Stimulated activated naive CD8-positive, alpha-beta T cell treated with anti-CD3 and anti-CD28 coated beads, Interleukin-15, Interleukin-2, amounts not matched to agents 100 ng/mL and 50 ng/mL, for 24 hours (primary cell): ENCODE measurements around the gene TRIM5.
"Not testable (repeated sequence)": the region's sequence is repeated elsewhere in the genome, so short reads cannot be mapped to it uniquely, and the experiment has no call there.

Source experiments
- H3K27ac Mint-ChIP-seq: one replicate; pipeline ENCODE4 v1.8.0; 2021; ENCODE audit warnings: mild to moderate bottlenecking, mixed read lengths
- H3K27me3 Mint-ChIP-seq: one replicate; pipeline ENCODE4 v1.8.0; 2021; ENCODE audit warnings: mixed read lengths
- H3K36me3 Mint-ChIP-seq: one replicate; pipeline ENCODE4 v1.8.0; 2021; ENCODE audit warnings: low read depth, mixed read lengths
- H3K4me1 Mint-ChIP-seq: one replicate; pipeline ENCODE4 v1.8.0; 2021; ENCODE audit warnings: low read depth, mixed read lengths
- H3K4me3 Mint-ChIP-seq: one replicate; pipeline ENCODE4 v1.8.0; 2021; ENCODE audit warnings: mild to moderate bottlenecking, mixed read lengths
- H3K9me3 Mint-ChIP-seq: one replicate; pipeline ENCODE4 v1.8.0; 2021; ENCODE audit warnings: mixed read lengths

The TRIM5 gene

GRCh38 chr11:5695580-5695979 is 10.7 kb upstream of the TRIM5 start:
- no peak overlapping the region for H3K4me3 Mint-ChIP-seq
- H3K4me1 Mint-ChIP-seq, result peaks cover 75% of the 10 kb centered on the region
- no peaks in the 10 kb centered on the region for H3K27me3 Mint-ChIP-seq
- H3K27ac Mint-ChIP-seq, result peak overlapping the region; percentile 83
- H3K36me3 Mint-ChIP-seq, result peaks cover 72% of the 10 kb centered on the region
- no peaks in the 10 kb centered on the region for H3K9me3 Mint-ChIP-seq

DNA sequence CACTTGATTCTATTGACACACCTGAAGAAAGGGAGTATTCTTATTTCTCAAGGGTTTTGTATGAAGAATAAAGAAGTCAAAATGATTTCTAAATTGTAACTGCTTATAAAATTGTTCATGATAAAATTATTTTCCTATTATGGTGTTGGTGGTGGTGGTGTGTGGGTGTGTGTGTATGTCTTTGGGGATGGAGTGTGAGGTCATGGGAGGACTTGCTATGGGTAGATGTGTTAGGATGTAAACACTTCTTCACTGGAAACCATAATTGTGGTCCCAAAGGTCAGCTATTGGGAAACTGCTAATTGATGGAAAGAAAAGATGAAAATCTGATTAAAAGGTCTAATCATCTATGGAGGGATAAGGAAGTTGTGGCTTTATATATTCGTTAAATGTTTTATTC is 9.8 kb upstream of the TRIM5 start:
- Mint-ChIP-seq H3K36me3 (peaks cover 64% of the 10 kb centered on the region), H3K9me3 (no peaks in the 10 kb centered on the region), H3K4me1 (peaks cover 68% of the 10 kb centered on the region), H3K4me3 (peak overlapping the region; percentile 28), H3K27ac (peak overlapping the region; percentile 83), H3K27me3 (no peaks in the 10 kb centered on the region)

GRCh38 chr11:5691964-5692361 is 7.1 kb upstream of the TRIM5 start:
- peak overlapping the region; percentile 97 for H3K4me3 Mint-ChIP-seq
- H3K9me3 Mint-ChIP-seq, result no peaks in the 10 kb centered on the region
- H3K4me1 Mint-ChIP-seq, result peaks cover 72% of the 10 kb centered on the region

GRCh38 chr11:5691238-5691963 is 6.5 kb upstream of the TRIM5 start:
- Mint-ChIP-seq H3K36me3 (peaks cover 36% of the 10 kb centered on the region), H3K4me3 (peak overlapping the region; percentile 97), H3K27ac (peak overlapping the region; percentile 98), H3K4me1 (peaks cover 67% of the 10 kb centered on the region)
- H3K27me3 Mint-ChIP-seq, H3K9me3 Mint-ChIP-seq: not testable (repeated sequence)

More at GRCh38 chr11:5691964-5692361, 7.1 kb upstream of the TRIM5 start:
- Mint-ChIP-seq H3K27me3 (no peaks in the 10 kb centered on the region), H3K27ac (peak overlapping the region; percentile 98), H3K36me3 (peaks cover 42% of the 10 kb centered on the region)

- Mint-ChIP-seq H3K9me3 (no peaks in the 10 kb centered on the region), H3K36me3 (peaks cover 30% of the 10 kb centered on the region), H3K4me3 (peak overlapping the region; percentile 97), H3K4me1 (peaks cover 64% of the 10 kb centered on the region), H3K27ac (peak overlapping the region; percentile 98), H3K27me3 (no peaks in the 10 kb centered on the region)
These were observed 5.9 kb upstream of the TRIM5 start for GRCh38 chr11:5690736-5691135.

DNA sequence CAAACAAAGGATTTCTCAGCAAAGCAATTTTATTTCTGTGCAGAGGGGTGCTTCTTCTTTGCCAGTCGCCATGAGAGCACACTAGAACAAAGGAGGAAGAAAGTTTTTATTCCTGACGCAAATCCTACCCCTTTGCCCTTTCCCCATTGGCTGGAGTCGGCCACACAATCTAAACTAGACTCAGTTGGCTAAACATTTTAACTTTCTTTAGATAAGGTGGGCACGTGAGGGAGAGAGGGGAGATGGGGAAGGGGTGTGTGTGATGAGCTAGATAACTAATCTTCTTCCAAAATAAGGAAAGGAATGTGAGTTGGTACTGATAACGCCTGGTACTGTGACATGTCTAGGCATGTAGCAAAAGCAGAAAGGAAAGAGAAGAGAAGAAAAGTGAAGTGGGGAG is 5.3 kb upstream of the TRIM5 start:
- Mint-ChIP-seq H3K27ac (peak overlapping the region; percentile 98), H3K9me3 (no peaks in the 10 kb centered on the region), H3K4me1 (peaks cover 62% of the 10 kb centered on the region), H3K27me3 (no peaks in the 10 kb centered on the region), H3K4me3 (peak overlapping the region; percentile 97), H3K36me3 (peaks cover 29% of the 10 kb centered on the region)

- Mint-ChIP-seq H3K36me3 (peaks cover 22% of the 10 kb centered on the region), H3K27me3 (no peaks in the 10 kb centered on the region), H3K27ac (peak within 1 kb of the TSS; percentile 98), H3K4me1 (peaks cover 62% of the 10 kb centered on the region), H3K9me3 (no peaks in the 10 kb centered on the region), H3K4me3 (peak within 1 kb of the TSS; percentile 97)
These were observed 4.7 kb upstream of the TRIM5 start, which contains the start of gene TRIM22 for GRCh38 chr11:5689551-5689983. Gene TRIM22 (plus strand): TSS chr11:5689790. CDS start chr11:5696233, 6,443 bp downstream.

DNA sequence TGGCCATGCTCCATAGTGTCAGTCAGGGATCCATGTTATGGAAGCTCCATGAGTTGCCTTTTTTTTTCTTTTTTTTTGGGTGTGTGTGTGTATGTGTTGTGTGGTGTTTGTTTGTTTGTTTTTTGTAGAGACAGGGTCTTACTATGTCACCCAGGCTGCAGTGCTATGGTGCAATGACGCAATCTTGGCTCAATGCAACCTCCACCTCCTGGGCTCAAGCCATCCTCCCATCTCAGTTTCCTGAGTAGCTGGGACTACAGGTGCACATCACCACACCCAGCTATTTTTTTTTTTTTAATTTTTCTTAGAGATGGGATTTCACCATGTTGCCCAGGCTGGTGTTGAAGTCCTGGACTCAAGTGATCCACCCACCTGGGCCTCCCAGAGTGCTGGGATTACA is 3.6 kb upstream of the TRIM5 start:
- Mint-ChIP-seq H3K27me3 (no peaks in the 10 kb centered on the region), H3K4me1 (peaks cover 63% of the 10 kb centered on the region), H3K4me3 (no peak overlapping the region), H3K27ac (peak overlapping the region; percentile 70), H3K36me3 (peaks cover 18% of the 10 kb centered on the region), H3K9me3 (no peaks in the 10 kb centered on the region)

GRCh38 chr11:5686426-5686825 is 1.6 kb upstream of the TRIM5 start:
- Mint-ChIP-seq H3K27me3 (no peaks in the 10 kb centered on the region), H3K4me3 (no peak overlapping the region), H3K36me3 (peaks cover 6% of the 10 kb centered on the region), H3K4me1 (peaks cover 51% of the 10 kb centered on the region), H3K9me3 (no peaks in the 10 kb centered on the region), H3K27ac (no peak overlapping the region)

DNA sequence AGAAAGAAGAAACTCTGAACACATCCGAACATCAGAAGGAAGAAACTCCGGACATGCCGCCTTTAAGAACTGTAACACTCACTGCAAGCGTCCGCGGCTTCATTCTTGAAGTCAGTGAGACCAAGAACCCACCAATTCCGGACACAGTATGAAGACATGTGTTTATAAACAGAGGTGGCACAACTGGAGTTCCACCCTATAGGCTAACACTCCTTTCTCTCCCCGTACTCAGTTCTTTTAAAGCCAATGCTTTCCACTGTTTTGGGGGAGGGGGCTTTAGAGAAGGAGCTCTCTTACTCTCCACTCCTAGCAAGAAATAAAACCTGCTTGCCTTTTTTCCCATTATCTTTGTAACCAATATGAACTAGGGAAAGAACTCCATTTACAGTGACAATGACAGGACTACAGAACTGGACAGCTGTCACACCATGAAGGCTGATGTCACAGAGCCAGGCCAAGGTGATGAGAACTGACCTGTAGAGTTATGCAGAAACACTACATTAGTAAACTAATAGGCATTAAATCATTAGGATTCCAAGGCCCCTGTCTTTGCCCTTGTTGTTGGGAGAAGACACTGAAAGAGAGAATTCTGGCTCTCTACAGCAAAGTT is 733 bp downstream of the TRIM5 start:
- H3K36me3 Mint-ChIP-seq, result peaks cover 16% of the 10 kb centered on the region
- H3K4me1 Mint-ChIP-seq, result peaks cover 44% of the 10 kb centered on the region
- peak overlapping the region; percentile 99 for H3K27ac Mint-ChIP-seq
- peak overlapping the region; percentile 91 for H3K4me3 Mint-ChIP-seq
- H3K27me3 Mint-ChIP-seq, result no peaks in the 10 kb centered on the region
- no peaks in the 10 kb centered on the region for H3K9me3 Mint-ChIP-seq

- Mint-ChIP-seq H3K36me3 (peaks cover 21% of the 10 kb centered on the region), H3K4me1 (peaks cover 38% of the 10 kb centered on the region), H3K27ac (peak overlapping the region; percentile 99), H3K4me3 (peak overlapping the region; percentile 91)
- not testable (repeated sequence) for H3K9me3 Mint-ChIP-seq, H3K27me3 Mint-ChIP-seq
These were observed 1.3 kb downstream of the TRIM5 start for GRCh38 chr11:5683620-5684019.

- H3K27me3 Mint-ChIP-seq, H3K4me3 Mint-ChIP-seq, H3K9me3 Mint-ChIP-seq: not testable (repeated sequence)
- peaks cover 32% of the 10 kb centered on the region for H3K4me1 Mint-ChIP-seq
- peak overlapping the region; percentile 99 for H3K27ac Mint-ChIP-seq
- H3K36me3 Mint-ChIP-seq, result peaks cover 28% of the 10 kb centered on the region
These were observed 1.9 kb downstream of the TRIM5 start for GRCh38 chr11:5682890-5683441.

DNA sequence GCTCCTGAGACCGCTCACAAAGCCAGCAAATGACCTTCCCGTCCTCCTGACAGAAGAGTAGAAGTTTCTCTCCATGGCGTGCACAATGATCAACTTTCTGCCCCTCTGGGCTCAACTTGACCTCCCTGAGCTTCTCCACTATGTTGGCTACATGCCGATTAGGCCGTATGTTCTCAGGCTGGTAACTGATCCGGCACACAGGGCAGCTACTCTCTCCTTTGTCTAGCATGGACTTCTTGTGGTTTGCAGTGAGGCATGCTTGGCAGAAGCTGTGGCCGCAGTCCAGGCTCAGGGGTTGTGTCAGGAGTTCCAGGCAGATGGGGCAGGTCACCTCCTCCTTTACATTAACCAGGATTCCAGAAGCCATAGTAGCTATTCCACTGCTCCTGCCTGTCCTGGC is 5.1 kb downstream of the TRIM5 start:
- peaks cover 40% of the 10 kb centered on the region for H3K36me3 Mint-ChIP-seq
- no peaks in the 10 kb centered on the region for H3K27me3 Mint-ChIP-seq
- no peak overlapping the region for H3K4me3 Mint-ChIP-seq
- H3K4me1 Mint-ChIP-seq, result peaks cover 15% of the 10 kb centered on the region
- no peak overlapping the region for H3K27ac Mint-ChIP-seq
- no peaks in the 10 kb centered on the region for H3K9me3 Mint-ChIP-seq

DNA sequence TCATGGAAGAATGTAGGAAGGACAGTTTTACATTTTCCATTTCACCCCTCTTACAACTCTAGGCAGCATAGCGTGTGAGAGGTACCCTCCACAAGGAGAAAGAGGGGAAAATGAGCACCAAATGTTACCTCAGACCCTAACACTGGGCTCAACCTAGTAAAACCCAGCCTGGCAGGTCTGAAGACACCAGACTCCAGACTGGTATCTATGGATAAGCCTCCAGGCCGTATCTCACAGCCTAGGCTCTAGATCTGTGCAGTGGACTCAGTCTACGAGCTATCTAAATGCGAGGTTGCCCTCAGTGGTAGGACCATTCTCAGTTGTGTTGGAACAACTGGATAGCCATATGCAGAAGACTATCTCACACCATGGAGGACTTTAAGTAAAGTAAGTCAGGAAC is 10.5 kb downstream of the TRIM5 start:
- Mint-ChIP-seq H3K9me3 (no peaks in the 10 kb centered on the region), H3K27me3 (no peaks in the 10 kb centered on the region), H3K36me3 (peaks cover 49% of the 10 kb centered on the region), H3K27ac (no peak overlapping the region), H3K4me3 (no peak overlapping the region), H3K4me1 (peaks cover 9% of the 10 kb centered on the region)

DNA sequence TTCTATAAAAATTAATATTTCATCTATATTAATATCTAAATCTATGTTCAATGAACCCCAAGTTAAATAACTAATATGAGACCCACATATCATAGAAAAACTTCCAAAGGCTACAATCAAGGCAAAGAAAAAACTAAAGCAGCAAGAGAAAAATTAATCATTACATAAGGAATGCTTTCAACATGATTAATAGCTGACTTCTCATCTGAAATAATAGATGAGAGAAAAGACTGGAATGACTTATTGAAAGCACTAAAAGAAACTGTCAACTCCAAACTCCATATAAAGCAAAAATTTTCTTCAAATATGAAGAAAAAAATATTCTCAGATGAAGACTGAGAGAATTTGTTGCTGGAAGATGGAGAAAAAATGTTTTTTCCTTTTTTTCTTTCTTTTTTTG is 13.0 kb downstream of the TRIM5 start:
- peaks cover 9% of the 10 kb centered on the region for H3K4me1 Mint-ChIP-seq
- no peaks in the 10 kb centered on the region for H3K9me3 Mint-ChIP-seq
- H3K27ac Mint-ChIP-seq, result no peak overlapping the region
- no peaks in the 10 kb centered on the region for H3K27me3 Mint-ChIP-seq
- H3K36me3 Mint-ChIP-seq, result peaks cover 37% of the 10 kb centered on the region
- no peak overlapping the region for H3K4me3 Mint-ChIP-seq
